Ishikawa (cell line): ENCODE data around the gene CDC5L.

ENCODE experiments used
- CEBPB ChIP-seq: IDR thresholded peaks from 2 replicates; pipeline ENCODE4 v1.6.1; 2012
- CREB1 ChIP-seq: IDR thresholded peaks from 2 replicates; pipeline ENCODE4 v1.6.1; 2012; ENCODE audit warnings: low read depth
- EGR1 ChIP-seq: IDR thresholded peaks from 2 replicates; pipeline ENCODE4 v1.6.1; 2012
- EP300 ChIP-seq: IDR thresholded peaks from 2 replicates; pipeline ENCODE4 v1.6.1; 2012; ENCODE audit warnings: borderline replicate concordance
- FOXM1 ChIP-seq: IDR thresholded peaks from 2 replicates; pipeline ENCODE4 v1.6.1; 2012; ENCODE audit warnings: low read depth, borderline replicate concordance
- NFIC ChIP-seq: IDR thresholded peaks from 2 replicates; pipeline ENCODE4 v1.6.1; 2012
- RAD21 ChIP-seq: IDR thresholded peaks from 2 replicates; pipeline ENCODE4 v1.6.1; 2012; ENCODE audit warnings: low read depth
- REST ChIP-seq: IDR thresholded peaks from 2 replicates; pipeline ENCODE4 v1.6.1; 2012; ENCODE audit warnings: low read depth, mild to moderate bottlenecking
- TAF1 ChIP-seq: IDR thresholded peaks from 2 replicates; pipeline ENCODE4 v1.6.1; 2012; ENCODE audit warnings: low read depth, mild to moderate bottlenecking
- TCF12 ChIP-seq: IDR thresholded peaks from 2 replicates; pipeline ENCODE4 v1.6.1; 2012; ENCODE audit warnings: low read depth
- TEAD4 ChIP-seq: IDR thresholded peaks from 2 replicates; pipeline ENCODE4 v1.6.1; 2012
- YY1 ChIP-seq: IDR thresholded peaks from 2 replicates; pipeline ENCODE4 v1.6.1; 2012; ENCODE audit warnings: low read depth
- ZBTB7A ChIP-seq: IDR thresholded peaks from 2 replicates; pipeline ENCODE4 v1.6.1; 2012; ENCODE audit warnings: low read depth
- TF ChIP-seq, protein P1 (sequence below): IDR thresholded peaks from 2 replicates; pipeline ENCODE4 v1.6.1; 2012
- TF ChIP-seq, protein P2 (sequence below): IDR thresholded peaks from 2 replicates; pipeline ENCODE4 v1.6.1; 2012

Gene CDC5L

GRCh38 chr6:44410363-44410762 lies 22.9 kb downstream of the CDC5L start:
- no peak for TF ChIP-seq NFIC
- TF ChIP-seq ZBTB7A, result no peak

DNA sequence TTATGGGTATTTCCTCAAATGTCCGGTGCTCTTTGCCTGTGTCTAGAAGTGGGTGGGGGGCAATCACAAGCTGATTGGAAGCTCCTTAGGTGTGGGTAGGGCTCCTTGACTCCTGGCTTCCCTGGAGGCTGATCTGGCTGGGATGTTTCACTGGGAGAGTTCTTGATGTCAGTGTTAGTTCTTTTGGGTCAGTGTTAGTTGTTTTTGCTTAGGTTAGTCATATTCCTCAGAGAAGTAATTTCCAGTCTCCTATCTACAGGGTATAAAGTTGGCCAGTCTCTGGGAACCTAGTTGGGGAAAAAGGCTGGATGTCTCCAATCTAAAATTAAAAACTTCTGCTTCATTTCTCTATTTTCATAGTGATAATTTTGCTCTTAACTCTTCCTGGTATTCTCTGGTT lies 23.6 kb downstream of the CDC5L start:
- TF ChIP-seq EP300, result no peak
- no peak for TF ChIP-seq TCF12

- TF ChIP-seq TAF1, result no peak
- no peak for TF ChIP-seq NFIC
- no peak for TF ChIP-seq FOXM1
- no peak for TF ChIP-seq EGR1
- TF ChIP-seq RAD21, result no peak
- no peak for TF ChIP-seq YY1
- TF ChIP-seq, protein P1, sequence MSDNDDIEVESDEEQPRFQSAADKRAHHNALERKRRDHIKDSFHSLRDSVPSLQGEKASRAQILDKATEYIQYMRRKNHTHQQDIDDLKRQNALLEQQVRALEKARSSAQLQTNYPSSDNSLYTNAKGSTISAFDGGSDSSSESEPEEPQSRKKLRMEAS, result no peak
- no peak for TF ChIP-seq TEAD4
- no peak for TF ChIP-seq ZBTB7A
- TF ChIP-seq TCF12, result no peak
- TF ChIP-seq, protein P2, sequence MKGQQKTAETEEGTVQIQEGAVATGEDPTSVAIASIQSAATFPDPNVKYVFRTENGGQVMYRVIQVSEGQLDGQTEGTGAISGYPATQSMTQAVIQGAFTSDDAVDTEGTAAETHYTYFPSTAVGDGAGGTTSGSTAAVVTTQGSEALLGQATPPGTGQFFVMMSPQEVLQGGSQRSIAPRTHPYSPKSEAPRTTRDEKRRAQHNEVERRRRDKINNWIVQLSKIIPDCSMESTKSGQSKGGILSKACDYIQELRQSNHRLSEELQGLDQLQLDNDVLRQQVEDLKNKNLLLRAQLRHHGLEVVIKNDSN, result no peak
- TF ChIP-seq REST, result no peak
- no peak for TF ChIP-seq EP300
- TF ChIP-seq CEBPB, result no peak
- TF ChIP-seq CREB1, result no peak
Observed at GRCh38 chr6:44415449-44415848, 27.9 kb downstream of the CDC5L start.

GRCh38 chr6:44415873-44416502 lies 28.5 kb downstream of the CDC5L start:
- no peak for TF ChIP-seq NFIC
- TF ChIP-seq CREB1, result no peak
- TF ChIP-seq REST, result no peak
- TF ChIP-seq YY1, result no peak
- no peak for TF ChIP-seq EGR1

DNA sequence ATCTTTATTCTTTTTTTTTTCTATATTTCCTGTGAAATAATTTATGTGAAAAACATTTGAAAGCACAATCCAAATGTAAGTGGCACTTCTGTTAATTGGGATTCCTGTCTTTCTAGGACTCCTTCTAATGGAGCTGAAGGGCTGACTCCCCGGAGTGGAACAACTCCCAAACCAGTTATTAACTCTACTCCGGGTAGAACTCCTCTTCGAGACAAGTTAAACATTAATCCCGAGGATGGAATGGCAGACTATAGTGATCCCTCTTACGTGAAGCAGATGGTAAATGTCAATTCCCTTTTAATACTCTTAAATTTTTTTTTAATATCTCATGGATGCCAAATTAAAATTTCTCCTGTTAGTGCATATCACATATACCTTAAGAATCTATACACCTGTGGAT lies 35.0 kb downstream of the CDC5L start:
- TF ChIP-seq, protein P2, result no peak
- TF ChIP-seq FOXM1, result no peak
- TF ChIP-seq NFIC, result no peak
- TF ChIP-seq RAD21, result no peak
- no peak for TF ChIP-seq TCF12
- no peak for TF ChIP-seq EGR1
- TF ChIP-seq REST, result no peak
- no peak for TF ChIP-seq CREB1
- TF ChIP-seq, protein P1, result no peak
- no peak for TF ChIP-seq YY1
- TF ChIP-seq TAF1, result no peak
- no peak for TF ChIP-seq EP300
- no peak for TF ChIP-seq TEAD4
- no peak for TF ChIP-seq CEBPB
- TF ChIP-seq ZBTB7A, result no peak

GRCh38 chr6:44423306-44423705 lies 35.8 kb downstream of the CDC5L start:
- TF ChIP-seq REST, result no peak
- TF ChIP-seq TCF12, result no peak
- TF ChIP-seq, protein P2, result no peak
- TF ChIP-seq RAD21, result no peak
- TF ChIP-seq NFIC, result no peak
